ENCODE results near the gene GMDS. TPM values are rescaled to one million over a fixed set of nuclear protein-coding genes. Genes with fewer than 3 reads are reported as not detected.

The GMDS gene
- total and polyA plus RNA-seq, 2 of the 8 experiments (the other 6 are each of a cell fraction or from before 2014, with no cell fraction given) = 16.8 to 50.0 TPM

GRCh38 chr6:1893470-1894130 is 351.8 kb downstream of the GMDS start (continued):
- no peak for TF ChIP-seq HDAC2 (IDR thresholded peaks at IDR 0.05; ENCODE audit: borderline replicate concordance in 1 of 2, low read depth in 2 of 2, low read length in 2 of 2)
